Head of caudate nucleus (tissue), 42 donors: ENCODE data around the gene ACSS1.

Experiments
- DNase-seq, 42 donors: peaks; one replicate each; pipeline versions ENCODE4 v3.0.0 to v3.0.0-alpha.2; 2020 to 2021; ENCODE audit warnings: mixed read lengths in 7 of 42
- intact Hi-C: fragments of 100-400 bp; cut with DNase I; formaldehyde crosslinking; loops from one replicate; pipeline ENCODE4 v1.15.0; 2022

The ACSS1 gene

GRCh38 chr20:25058051-25058846, at the start of gene ACSS1:
Gene ACSS1, minus strand, starts transcription at chr20:25058139. Its CDS starts 37 bp downstream, at chr20:25058102.
- intact Hi-C loops: no loop called here
- peak in 41 of 42 donors; percentile 55 to 88 (median 76) for DNase-seq

- no peak for DNase-seq
- intact Hi-C loops: no loop called here
Measured at GRCh38 chr20:25103526-25103925, 45.6 kb upstream of the ACSS1 start.

- intact Hi-C loops: no loop called here
- DNase-seq: no peak
Measured at GRCh38 chr20:25100914-25101313, 43.0 kb upstream of the ACSS1 start.

- DNase-seq: no peak
- intact Hi-C loops: no loop called here
Measured at GRCh38 chr20:25099601-25100140, 41.7 kb upstream of the ACSS1 start.

- intact Hi-C loops: no loop called here
- DNase-seq: no peak
Measured at GRCh38 chr20:25097498-25097897, 39.6 kb upstream of the ACSS1 start.

- intact Hi-C loops: no loop called here
- no peak for DNase-seq
Measured at GRCh38 chr20:25090492-25091429, 32.8 kb upstream of the ACSS1 start.

- intact Hi-C loops: no loop called here
- DNase-seq: no peak
Measured at GRCh38 chr20:25089662-25090061, 31.7 kb upstream of the ACSS1 start.

GRCh38 chr20:25089096-25089495, 31.2 kb upstream of the ACSS1 start:
- no peak for DNase-seq
- intact Hi-C loops: no loop called here

- no peak for DNase-seq
- intact Hi-C loops: no loop called here
Measured at GRCh38 chr20:25088267-25088666, 30.3 kb upstream of the ACSS1 start.

GRCh38 chr20:25087186-25087929, 29.4 kb upstream of the ACSS1 start:
- no peak for DNase-seq
- intact Hi-C loops: no loop called here

- intact Hi-C loops: no loop called here
- DNase-seq: no peak
Measured at GRCh38 chr20:25085756-25086495, 28.0 kb upstream of the ACSS1 start.

- intact Hi-C loops: no loop called here
- no peak for DNase-seq
Measured at GRCh38 chr20:25084626-25085187, 26.8 kb upstream of the ACSS1 start.

GRCh38 chr20:25083773-25084625, 26.1 kb upstream of the ACSS1 start:
- intact Hi-C loops: no loop called here
- DNase-seq: peak in 5 of 42 donors; percentile 35 to 66 (median 41)

GRCh38 chr20:25083141-25083772, 25.3 kb upstream of the ACSS1 start:
- DNase-seq: peak in 1 of 42 donors; percentile 39
- intact Hi-C loops: no loop called here

- intact Hi-C loops: no loop called here
- DNase-seq: peak in 1 of 42 donors; percentile 38
Measured at GRCh38 chr20:25082498-25082873, 24.5 kb upstream of the ACSS1 start.

GRCh38 chr20:25081730-25082497, 24.0 kb upstream of the ACSS1 start, which contains the start of gene VSX1:
Gene VSX1, minus strand, starts transcription at chr20:25082141. Its CDS starts 45 bp downstream, at chr20:25082096.
- intact Hi-C loops: no loop called here
- DNase-seq: peak in 1 of 42 donors; percentile 35
